Measurements from ENCODE around the gene FOXN3. TPM values are rescaled to one million over a fixed set of nuclear protein-coding genes. Genes with fewer than 3 reads are reported as not detected.

The FOXN3 gene
- total and polyA plus RNA-seq, 10 of the 15 experiments (the other 5 are each of a cell fraction or from before 2014, with no cell fraction given): 4.5 to 68.9 (median 29.7) TPM

GRCh38 chr14:89247457-89248122 is 169.4 kb downstream of the FOXN3 start:
- no peak for FAIRE-seq
- H3K27ac ChIP-seq (ENCODE audit: control insufficient read depth, insufficient read depth): no peak overlapping the region
- no peak for DNase-seq (ENCODE audit: low read depth, low spot score)
- peaks cover 12% of the 10 kb centered on the region for H3K4me1 ChIP-seq (ENCODE audit: control insufficient read depth, insufficient read depth, low read length)
- H3K27me3 ChIP-seq (replicated peaks in 1 of 2; ENCODE audit: control insufficient read depth in 2 of 2, insufficient read depth in 2 of 2, low read length in 1 of 2): no peaks in the 10 kb centered on the region
- H3K36me3 ChIP-seq (ENCODE audit: control insufficient read depth in 2 of 2, insufficient read depth in 2 of 2, low read length in 1 of 2): peaks cover 0 to 5% of the 10 kb centered on the region in 2 experiments; a peak in 1 of 4 replicates
- no peak overlapping the region for H3K4me2 ChIP-seq (ENCODE audit: control insufficient read depth, insufficient read depth)
- no peaks in the 10 kb centered on the region; the same call in 1 of the 2 replicates for H3K79me2 ChIP-seq (ENCODE audit: control insufficient read depth, insufficient read depth, low read length)
- peaks cover 5% of the 10 kb centered on the region; the same call in 2 of the 3 replicates for H3K9me3 ChIP-seq (replicated peaks; ENCODE audit: control insufficient read depth, insufficient read depth, low read length)
- ChIA-PET SMC1A (ENCODE audit: uncharacterized antibody, unreplicated experiment) (interaction anchor here (1.0 kb wide), 1 partner anchor 92 kb away, joined by 3 read pairs; no protein-coding TSS in a partner anchor), RAD21 (ENCODE audit: unreplicated experiment) (no interaction called here), CTCF (no interaction called here), POLR2A (no interaction called here)
- no peak overlapping the region for H3K4me3 ChIP-seq
- H3K9ac ChIP-seq (ENCODE audit: control insufficient read depth, insufficient read depth, low read length): no peak overlapping the region
- ATAC-seq: no peak
- intact Hi-C loops (cut with micrococcal nuclease; ENCODE audit: unreplicated experiment): no loop called here
- BruUV-seq (replicated peaks): TSS peak; percentile 14
- WGBS (ENCODE audit: insufficient coverage, insufficient replicate concordance, low lambda C conversion rate, missing lambda C conversion rate): 90% methylated on average over 3 of the region's 3 CpGs
- no peak overlapping the region for H2AFZ ChIP-seq (ENCODE audit: control insufficient read depth, low read depth, low read length)
- in situ Hi-C loops (cut with MboI): no loop called here
- TF ChIP-seq TAF1 (IDR thresholded peaks at IDR 0.05; ENCODE audit: borderline replicate concordance, low read depth, low read length): no peak
- no peak for TF ChIP-seq FOXM1 (IDR thresholded peaks at IDR 0.05; ENCODE audit: low read depth, low read length)
- TF ChIP-seq DPF2 (IDR thresholded peaks at IDR 0.05): no peak
- no peak for TF ChIP-seq CREM (IDR thresholded peaks at IDR 0.05; ENCODE audit: low read depth)
- no peak for TF ChIP-seq ETV6 (conservative IDR thresholded peaks at IDR 0.05 in 1 of 2, IDR thresholded peaks at IDR 0.05 in 1 of 2; ENCODE audit: borderline replicate concordance in 1 of 2, low read depth in 1 of 2)
- TF ChIP-seq STAT1 (conservative IDR thresholded peaks at IDR 0.05): no peak
- TF ChIP-seq CHD4 (IDR thresholded peaks at IDR 0.05): no peak
- TF ChIP-seq MXI1 (IDR thresholded peaks at IDR 0.05; ENCODE audit: low read depth, low read length): no peak
- no peak for TF ChIP-seq PKNOX1 (IDR thresholded peaks at IDR 0.05)
- TF ChIP-seq TBL1XR1 (IDR thresholded peaks at IDR 0.05; ENCODE audit: low read depth, low read length): no peak
- TF ChIP-seq, protein P1, sequence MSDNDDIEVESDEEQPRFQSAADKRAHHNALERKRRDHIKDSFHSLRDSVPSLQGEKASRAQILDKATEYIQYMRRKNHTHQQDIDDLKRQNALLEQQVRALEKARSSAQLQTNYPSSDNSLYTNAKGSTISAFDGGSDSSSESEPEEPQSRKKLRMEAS (IDR thresholded peaks at IDR 0.05; ENCODE audit: low read depth, low read length): no peak
- TF ChIP-seq SRF (IDR thresholded peaks at IDR 0.05; ENCODE audit: low read depth in 2 of 2, low read length in 2 of 2): no peak
- no peak for TF ChIP-seq MLLT1 (IDR thresholded peaks at IDR 0.05)
- no peaks in the 10 kb centered on the region for H4K20me1 ChIP-seq (ENCODE audit: control insufficient read depth, insufficient read depth)
